D721Med (cell line): ENCODE results near the gene MEF2C.

Experiments
- DNase-seq: peaks from one replicate; pipeline ENCODE4 v3.0.0; 2011; ENCODE audit warnings: low spot score; ENCODE audit not compliant: insufficient read length
- FAIRE-seq: peaks from 2 replicates; lab custom pipeline; 2011; peaks lifted over from hg19 to GRCh38; lab: Jason Lieb, UNC
- CTCF ChIP-seq: IDR thresholded peaks from 2 replicates; pipeline ENCODE4 v1.5.1; 2012; ENCODE audit warnings: mild to moderate bottlenecking, control low read depth; ENCODE audit not compliant: insufficient read depth; ENCODE audit errors: missing control alignments

MEF2C gene

GRCh38 chr5:88883059-88883835 is at the start of gene MEF2C:
Gene MEF2C (minus strand): TSS chr5:88883184. CDS start chr5:88823788, 59,396 bp downstream.
- no peak for TF ChIP-seq CTCF
- FAIRE-seq (no peak), DNase-seq (no peak)

GRCh38 chr5:88932541-88932940 is 49.6 kb upstream of the MEF2C start:
- FAIRE-seq (no peak), DNase-seq (no peak)
- no peak for TF ChIP-seq CTCF

GRCh38 chr5:88930335-88930734 is 47.4 kb upstream of the MEF2C start:
- DNase-seq: no peak
- no peak for FAIRE-seq
- TF ChIP-seq CTCF: no peak

- FAIRE-seq: no peak
- DNase-seq: no peak
- no peak for TF ChIP-seq CTCF
These were observed 46.4 kb upstream of the MEF2C start for GRCh38 chr5:88929385-88929784.

- TF ChIP-seq CTCF: no peak
- no peak for DNase-seq
- FAIRE-seq: no peak
These were observed 43.8 kb upstream of the MEF2C start for GRCh38 chr5:88926774-88927173.

GRCh38 chr5:88925692-88926490 is 42.9 kb upstream of the MEF2C start:
- DNase-seq (no peak), FAIRE-seq (no peak)
- TF ChIP-seq CTCF: no peak

- no peak for DNase-seq
- no peak for TF ChIP-seq CTCF
- FAIRE-seq: no peak
These were observed 41.3 kb upstream of the MEF2C start for GRCh38 chr5:88924330-88924657.
